GM12874 (cell line): ENCODE results near the gene MRPS6.

Source experiments
- TF ChIP-seq, protein P1 (sequence below): IDR thresholded peaks from 2 replicates; pipeline ENCODE4 v1.5.1; 2011; ENCODE audit warnings: low read depth, mild to moderate bottlenecking, control low read depth, low read length, moderate library complexity; ENCODE audit not compliant: insufficient read depth

MRPS6 gene

DNA sequence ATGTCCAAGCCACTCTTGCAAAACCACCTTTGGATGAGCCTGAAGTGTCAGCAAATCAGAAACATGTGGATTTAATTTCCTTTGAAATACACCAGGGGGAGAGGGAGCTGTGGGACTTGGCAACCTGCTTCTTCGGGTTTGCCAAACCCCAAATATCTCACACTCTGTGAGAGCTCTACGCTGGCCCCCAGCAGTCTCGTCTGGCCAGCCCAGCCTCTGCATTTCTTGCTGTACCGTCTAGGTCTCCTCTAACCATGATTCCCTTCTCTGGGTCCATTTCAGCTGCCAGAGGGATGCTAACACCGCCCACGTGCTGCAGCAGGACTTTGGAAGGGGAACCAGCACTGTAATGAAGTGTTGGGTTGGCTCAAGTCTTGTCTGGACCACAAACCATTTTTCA lies 114.6 kb downstream of the MRPS6 start:
- TF ChIP-seq, protein P1, sequence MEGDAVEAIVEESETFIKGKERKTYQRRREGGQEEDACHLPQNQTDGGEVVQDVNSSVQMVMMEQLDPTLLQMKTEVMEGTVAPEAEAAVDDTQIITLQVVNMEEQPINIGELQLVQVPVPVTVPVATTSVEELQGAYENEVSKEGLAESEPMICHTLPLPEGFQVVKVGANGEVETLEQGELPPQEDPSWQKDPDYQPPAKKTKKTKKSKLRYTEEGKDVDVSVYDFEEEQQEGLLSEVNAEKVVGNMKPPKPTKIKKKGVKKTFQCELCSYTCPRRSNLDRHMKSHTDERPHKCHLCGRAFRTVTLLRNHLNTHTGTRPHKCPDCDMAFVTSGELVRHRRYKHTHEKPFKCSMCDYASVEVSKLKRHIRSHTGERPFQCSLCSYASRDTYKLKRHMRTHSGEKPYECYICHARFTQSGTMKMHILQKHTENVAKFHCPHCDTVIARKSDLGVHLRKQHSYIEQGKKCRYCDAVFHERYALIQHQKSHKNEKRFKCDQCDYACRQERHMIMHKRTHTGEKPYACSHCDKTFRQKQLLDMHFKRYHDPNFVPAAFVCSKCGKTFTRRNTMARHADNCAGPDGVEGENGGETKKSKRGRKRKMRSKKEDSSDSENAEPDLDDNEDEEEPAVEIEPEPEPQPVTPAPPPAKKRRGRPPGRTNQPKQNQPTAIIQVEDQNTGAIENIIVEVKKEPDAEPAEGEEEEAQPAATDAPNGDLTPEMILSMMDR, result no peak

DNA sequence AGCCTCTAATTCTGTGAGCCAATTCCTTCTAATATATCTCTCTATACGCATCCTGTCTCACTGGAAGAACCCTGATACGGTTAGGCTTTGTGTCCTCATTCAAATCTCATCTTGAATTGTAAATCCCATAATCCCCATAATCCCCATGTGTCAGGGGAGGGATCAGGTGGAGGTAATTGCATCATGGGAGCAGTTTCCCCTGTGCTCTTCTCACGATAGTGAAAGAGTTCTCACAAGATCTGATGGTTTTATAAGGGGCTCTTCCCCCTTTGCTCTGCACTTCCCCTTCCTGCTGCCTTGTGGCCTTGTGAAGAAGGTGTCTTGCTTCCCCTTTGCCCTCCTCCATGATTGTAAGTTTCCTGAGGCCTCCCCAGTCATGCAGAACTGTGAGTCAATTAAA lies 116.1 kb downstream of the MRPS6 start:
- TF ChIP-seq, protein P1, result no peak

DNA sequence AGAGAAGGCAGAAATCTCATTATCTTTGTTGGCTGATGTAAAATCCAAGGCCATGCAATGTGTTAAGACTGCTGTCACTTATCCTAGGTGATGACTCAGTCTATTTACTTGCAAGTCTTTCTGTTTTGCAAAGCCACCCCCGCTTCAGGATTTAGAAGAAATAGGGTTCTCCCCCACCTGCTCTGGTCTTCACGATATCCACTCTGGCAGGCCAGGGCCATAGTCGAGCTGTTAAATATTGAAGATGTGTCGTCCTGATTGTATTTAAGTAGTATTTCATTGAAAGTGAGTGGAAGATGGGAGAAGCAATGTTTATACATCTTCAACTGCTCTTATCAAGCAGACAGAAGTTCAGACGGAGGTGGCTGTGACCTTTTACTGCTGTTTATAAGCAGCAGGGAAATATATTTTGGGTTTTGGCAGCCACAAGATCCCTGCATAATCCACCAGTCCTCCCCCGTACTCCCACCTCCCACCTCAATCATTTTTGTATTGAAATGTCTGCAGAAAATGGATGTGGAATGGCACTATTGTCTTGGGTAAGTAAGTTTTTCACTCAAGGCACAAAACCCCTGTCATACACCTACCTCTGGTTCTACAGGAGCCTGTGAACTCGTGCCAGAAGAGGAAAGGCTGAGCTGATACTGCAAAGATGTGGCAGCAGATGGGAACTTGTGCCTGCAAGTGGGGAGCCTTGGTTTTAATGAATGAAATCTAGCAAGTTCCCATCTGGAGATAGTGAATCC lies 117.4 kb downstream of the MRPS6 start:
- TF ChIP-seq, protein P1, result no peak

DNA sequence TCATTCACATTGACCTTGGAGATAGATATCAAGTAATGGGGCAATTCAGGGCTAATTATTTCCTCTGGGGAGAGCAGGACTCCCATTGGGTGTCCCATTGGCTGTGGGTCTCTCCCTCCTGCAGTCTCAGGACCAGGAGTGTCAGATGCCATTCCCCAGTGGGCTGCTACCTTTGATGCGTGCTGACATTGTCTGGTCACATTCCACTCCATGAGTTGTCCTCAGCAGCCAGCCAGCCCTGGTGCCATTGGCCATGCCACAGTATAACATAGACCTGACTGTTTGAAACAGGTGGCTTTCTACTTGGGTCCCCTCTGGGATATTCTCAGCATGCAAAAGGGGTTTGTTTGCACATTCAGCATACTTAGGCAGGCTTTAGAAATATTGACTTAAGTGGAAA lies 118.5 kb downstream of the MRPS6 start:
- TF ChIP-seq, protein P1, result no peak
